ENCODE results near the gene SPINT4. TPM values are rescaled to one million over a fixed set of nuclear protein-coding genes. Genes with fewer than 3 reads are reported as not detected.

Gene SPINT4
- total RNA-seq, 1 donor from 2014 or later: not detected

Small RNAs within 50 kb of the gene (small RNA-seq; reads per million reads assigned to genes)
- not detected for gene MIR3617
- not detected for gene SPINT5P

Other genes with a start within 250 kb of the SPINT4 start
- gene SPINT3, start 206.7 kb upstream of the SPINT4 start, total RNA-seq: not detected
- not detected for gene WFDC6, start 182.9 kb upstream of the SPINT4 start, total RNA-seq
- gene EPPIN, start 174.9 kb upstream of the SPINT4 start, total RNA-seq: not detected
- gene WFDC8, start 143.1 kb upstream of the SPINT4 start, total RNA-seq: not detected
- gene WFDC10A, start 92.6 kb upstream of the SPINT4 start, total RNA-seq: not detected
- not detected for gene WFDC9, start 91.1 kb upstream of the SPINT4 start, total RNA-seq
- not detected for gene WFDC11, start 52.1 kb upstream of the SPINT4 start, total RNA-seq
- gene WFDC13, start 20.3 kb upstream of the SPINT4 start, total RNA-seq: not detected
- gene WFDC10B, start 17.3 kb upstream of the SPINT4 start, total RNA-seq: not detected
- gene WFDC3, start 69.5 kb downstream of the SPINT4 start, total RNA-seq: not detected
- gene DNTTIP1, start 69.6 kb downstream of the SPINT4 start, total RNA-seq: 18.3 TPM
- 10.4 TPM for gene UBE2C, start 90.3 kb downstream of the SPINT4 start, total RNA-seq
- gene TNNC2, start 105.0 kb downstream of the SPINT4 start, total RNA-seq: 2,844 TPM
- gene SNX21, start 111.5 kb downstream of the SPINT4 start, total RNA-seq: 26.6 TPM
- gene ACOT8, start 135.0 kb downstream of the SPINT4 start, total RNA-seq: 27.1 TPM
- 7.8 TPM for gene ZSWIM3, start 135.3 kb downstream of the SPINT4 start, total RNA-seq
- 3.1 TPM for gene ZSWIM1, start 158.9 kb downstream of the SPINT4 start, total RNA-seq
- gene SPATA25, start 165.3 kb downstream of the SPINT4 start, total RNA-seq: 2.6 TPM
- gene NEURL2, start 168.9 kb downstream of the SPINT4 start, total RNA-seq: 13.0 TPM
- gene CTSA, start 169.0 kb downstream of the SPINT4 start, total RNA-seq: 23.0 TPM
- 38.1 TPM for gene PLTP, start 189.8 kb downstream of the SPINT4 start, total RNA-seq
- 7.3 TPM for gene PCIF1, start 212.3 kb downstream of the SPINT4 start, total RNA-seq
- 6.3 TPM for gene ZNF335, start 249.9 kb downstream of the SPINT4 start, total RNA-seq